HEK293T (cell line): ENCODE data around the gene CES1.
"Not testable (repeated sequence)": the region's sequence is repeated elsewhere in the genome, so short reads cannot be mapped to it uniquely, and the experiment has no call there.

Experiments
- ARNT ChIP-seq: fragments of 450-650 bp; IDR thresholded peaks from 2 replicates; pipeline ENCODE4 v1.6.1; 2017; ENCODE audit warnings: mild to moderate bottlenecking
- ELF4 ChIP-seq: fragments of 450-650 bp; IDR thresholded peaks from 2 replicates; pipeline ENCODE4 v1.6.1; 2017; ENCODE audit warnings: antibody characterized with exemption
- FOXK2 ChIP-seq: fragments of 450-650 bp; IDR thresholded peaks from 2 replicates; pipeline ENCODE4 v1.6.1; 2016; ENCODE audit warnings: mild to moderate bottlenecking
- FOXM1 ChIP-seq: fragments of 450-650 bp; IDR thresholded peaks from 2 replicates; pipeline ENCODE4 v1.6.1; 2017; ENCODE audit warnings: mild to moderate bottlenecking, borderline replicate concordance
- L3MBTL2 ChIP-seq: fragments of 450-650 bp; conservative IDR thresholded peaks from 2 replicates; pipeline ENCODE4 v1.6.1; 2016; ENCODE audit warnings: mild to moderate bottlenecking

DNA sequence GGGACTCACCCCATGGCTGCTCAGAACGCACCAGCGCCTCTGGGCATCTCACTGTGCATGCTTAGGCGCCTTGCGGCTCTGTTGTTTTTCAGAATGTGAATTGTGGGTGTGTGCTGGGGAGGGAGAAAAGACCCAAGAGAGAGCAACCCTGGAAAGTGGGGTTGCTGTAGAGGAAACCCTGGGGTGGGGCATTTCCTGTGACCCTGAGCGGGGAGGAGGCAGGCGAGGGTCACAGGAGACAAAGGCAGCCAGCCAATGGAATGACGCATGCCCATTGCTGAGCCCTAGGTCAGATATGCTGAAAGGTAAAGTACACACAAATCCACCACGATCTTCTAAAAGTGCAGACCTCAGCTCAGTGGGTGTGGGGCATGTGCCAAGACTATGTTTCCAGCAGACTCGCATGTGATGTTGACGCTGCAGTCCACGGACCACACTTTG is 39.9 kb downstream of the CES1 start:
- TF ChIP-seq L3MBTL2, ARNT, ELF4, FOXK2, FOXM1: not testable (repeated sequence)
